Duodenal mucosa (tissue), 2 donors: Measurements from ENCODE around the gene GRM1.

ENCODE experiments used
- H3K27ac ChIP-seq: one replicate; pipeline ENCODE4 v1.7.0; 2013; ENCODE audit warnings: low read depth, low read length
- H3K27me3 ChIP-seq, 2 donors: one replicate each; pipeline ENCODE4 v1.7.0; 2013; ENCODE audit warnings: low read length in 2 of 2, control low read depth in 1 of 2; ENCODE audit not compliant: insufficient read depth in 2 of 2, control insufficient read depth in 1 of 2
- H3K36me3 ChIP-seq, 2 donors: one replicate each; pipeline ENCODE4 v1.7.0; 2013; ENCODE audit warnings: low read length in 2 of 2, control low read depth in 1 of 2; ENCODE audit not compliant: insufficient read depth in 2 of 2, control insufficient read depth in 1 of 2
- H3K4me1 ChIP-seq, 2 donors: one replicate each; pipeline ENCODE4 v1.7.0; 2013; ENCODE audit warnings: low read length in 2 of 2, control low read depth in 1 of 2; ENCODE audit not compliant: insufficient read depth in 2 of 2, control insufficient read depth in 1 of 2
- H3K4me3 ChIP-seq, 2 donors: one replicate each; pipeline ENCODE4 v1.7.0; 2013; ENCODE audit warnings: low read length in 2 of 2, low read depth in 1 of 2
- H3K9ac ChIP-seq, 2 donors: one replicate each; pipeline ENCODE4 v1.7.0; 2013; ENCODE audit warnings: low read length in 2 of 2, low read depth in 1 of 2
- H3K9me3 ChIP-seq, 2 donors: one replicate each; pipeline ENCODE4 v1.7.0; 2013; ENCODE audit warnings: low read length in 2 of 2, control low read depth in 1 of 2; ENCODE audit not compliant: control insufficient read depth in 1 of 2

GRM1 gene

GRCh38 chr6:146092961-146093686 lies 64.3 kb downstream of the GRM1 start:
- H3K36me3 ChIP-seq = no peaks in the 10 kb centered on the region
- H3K4me3 ChIP-seq = no peak overlapping the region
- no peaks in the 10 kb centered on the region for H3K27me3 ChIP-seq
- H3K27ac ChIP-seq = no peak overlapping the region
- H3K9ac ChIP-seq = no peak overlapping the region
- H3K4me1 ChIP-seq = no peaks in the 10 kb centered on the region
- no peaks in the 10 kb centered on the region for H3K9me3 ChIP-seq

DNA sequence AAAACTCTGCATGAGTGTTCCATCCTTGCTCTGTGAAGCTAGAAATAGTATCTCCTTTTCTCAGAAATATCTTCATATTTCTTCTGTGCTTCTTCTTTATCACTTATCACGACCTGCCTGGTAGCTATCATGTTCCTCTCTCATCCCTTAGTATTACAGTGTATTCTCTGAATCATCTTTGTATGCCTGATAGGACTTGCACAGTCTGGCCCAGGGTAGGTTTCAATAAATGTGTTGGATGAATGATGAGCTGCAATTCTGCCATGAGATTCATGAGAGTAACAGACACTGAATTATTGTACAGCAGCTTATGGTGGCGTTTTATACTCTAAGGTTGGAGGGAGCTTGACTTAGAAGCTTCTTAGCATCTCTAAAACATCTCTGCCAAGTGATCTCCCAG lies 66.6 kb downstream of the GRM1 start:
- H3K4me3 ChIP-seq = no peak overlapping the region

DNA sequence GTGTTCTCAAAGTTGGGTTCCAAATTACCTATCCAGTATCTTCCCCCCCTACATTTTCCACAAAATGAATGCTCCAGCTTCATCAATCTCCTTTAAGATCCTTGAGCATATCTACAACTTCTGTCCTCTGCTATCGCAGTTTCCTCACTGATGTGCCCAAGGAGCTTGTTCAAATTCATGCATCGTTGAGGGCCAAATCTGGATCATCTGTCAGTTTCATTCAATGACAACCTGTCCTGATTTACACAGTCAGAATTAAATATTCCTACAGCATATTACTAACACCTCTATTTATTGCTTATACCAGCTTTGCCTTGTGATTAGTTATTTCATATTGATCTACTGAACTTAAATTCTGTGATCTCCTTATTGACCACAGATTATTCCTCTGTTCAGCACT lies 68.7 kb downstream of the GRM1 start:
- Histone ChIP-seq H3K27ac (no peak overlapping the region), H3K9ac (no peak overlapping the region), H3K36me3 (no peaks in the 10 kb centered on the region), H3K9me3 (no peaks in the 10 kb centered on the region), H3K4me1 (no peaks in the 10 kb centered on the region), H3K4me3 (no peak overlapping the region), H3K27me3 (no peaks in the 10 kb centered on the region)

More for the DNA sequence above, 66.6 kb downstream of the GRM1 start:
- no peaks in the 10 kb centered on the region for H3K36me3 ChIP-seq
- no peaks in the 10 kb centered on the region for H3K27me3 ChIP-seq
- H3K9me3 ChIP-seq = no peaks in the 10 kb centered on the region
- H3K27ac ChIP-seq = no peak overlapping the region
- H3K9ac ChIP-seq = no peak overlapping the region
- H3K4me1 ChIP-seq = no peaks in the 10 kb centered on the region

DNA sequence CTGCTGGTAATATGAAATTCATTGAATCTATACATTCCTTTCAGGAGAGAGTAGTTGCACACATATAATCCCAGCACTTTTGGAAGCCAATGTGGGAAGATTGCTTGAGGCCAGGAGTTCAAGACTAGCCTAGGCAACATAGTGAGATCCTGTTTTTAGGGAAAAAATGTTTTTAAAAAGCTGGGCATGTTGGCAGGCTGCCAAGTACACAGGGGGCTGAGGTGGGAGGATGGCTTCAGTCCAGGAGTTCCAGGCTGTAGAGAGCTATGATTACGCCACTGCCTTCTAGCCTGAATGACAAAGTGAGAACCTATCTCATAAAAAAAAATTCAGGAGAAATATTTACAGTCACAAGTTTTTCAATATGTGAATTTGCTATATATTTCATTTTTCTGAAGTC lies 71.9 kb downstream of the GRM1 start:
- Histone ChIP-seq H3K27me3 (no peaks in the 10 kb centered on the region), H3K9me3 (no peaks in the 10 kb centered on the region), H3K36me3 (no peaks in the 10 kb centered on the region), H3K4me1 (no peaks in the 10 kb centered on the region), H3K9ac (no peak overlapping the region), H3K4me3 (no peak overlapping the region), H3K27ac (no peak overlapping the region)

DNA sequence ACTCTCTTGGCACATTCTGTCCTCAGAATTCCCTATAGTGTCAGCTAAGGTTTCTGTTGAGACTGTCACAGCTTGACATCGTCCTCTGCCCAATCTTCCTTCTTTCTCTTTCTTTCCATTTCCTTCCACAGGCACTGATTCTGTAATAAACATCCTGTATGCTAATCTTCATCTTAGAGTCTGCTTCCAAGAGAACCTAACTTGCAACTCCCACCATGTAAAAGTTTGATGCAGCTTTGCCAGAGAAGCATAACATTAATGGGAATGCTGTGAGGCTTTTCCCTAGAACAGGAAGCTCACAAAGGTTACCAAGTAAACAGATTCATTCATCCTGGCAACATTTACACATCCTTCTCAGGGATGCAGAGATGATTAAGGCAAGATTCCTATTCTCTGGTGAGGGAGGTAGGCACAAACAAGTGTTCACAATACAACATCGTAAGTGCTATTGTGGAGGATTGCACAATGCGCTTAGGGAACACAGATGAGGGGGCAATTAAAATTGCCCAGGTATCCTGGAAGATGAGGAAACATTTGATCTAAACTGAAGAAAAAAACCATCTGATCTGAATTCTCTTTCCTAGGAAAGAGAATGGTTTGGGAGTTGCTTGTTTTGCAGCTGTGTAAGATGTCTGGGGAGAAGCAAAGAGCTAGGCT lies 74.7 kb downstream of the GRM1 start:
- H3K27ac ChIP-seq = no peak overlapping the region
- H3K9ac ChIP-seq = no peak overlapping the region
- H3K9me3 ChIP-seq = no peaks in the 10 kb centered on the region
- no peak overlapping the region for H3K4me3 ChIP-seq
- no peaks in the 10 kb centered on the region for H3K27me3 ChIP-seq
- no peaks in the 10 kb centered on the region for H3K36me3 ChIP-seq
- H3K4me1 ChIP-seq = no peaks in the 10 kb centered on the region

DNA sequence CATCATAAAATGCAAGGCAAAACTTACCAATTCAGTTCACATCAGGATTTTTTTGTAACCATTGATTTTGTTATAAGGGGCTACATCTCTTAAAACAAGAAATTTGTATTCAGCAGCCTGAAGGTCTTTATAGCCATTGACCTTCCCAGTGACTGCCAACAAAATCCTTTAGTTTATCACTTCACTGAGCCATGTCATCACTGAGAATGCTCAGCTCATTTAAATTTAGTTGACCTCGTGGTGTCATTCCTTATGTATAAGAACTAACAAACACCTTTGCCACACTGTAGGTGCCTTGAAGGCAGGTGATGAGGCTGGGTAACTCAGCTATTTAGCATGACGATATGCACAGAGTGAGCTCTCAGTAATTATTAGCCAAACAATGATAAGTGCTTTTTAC lies 77.7 kb downstream of the GRM1 start:
- Histone ChIP-seq H3K27me3 (no peaks in the 10 kb centered on the region), H3K36me3 (no peaks in the 10 kb centered on the region), H3K27ac (no peak overlapping the region), H3K4me3 (no peak overlapping the region), H3K9ac (no peak overlapping the region), H3K9me3 (no peaks in the 10 kb centered on the region), H3K4me1 (no peaks in the 10 kb centered on the region)

DNA sequence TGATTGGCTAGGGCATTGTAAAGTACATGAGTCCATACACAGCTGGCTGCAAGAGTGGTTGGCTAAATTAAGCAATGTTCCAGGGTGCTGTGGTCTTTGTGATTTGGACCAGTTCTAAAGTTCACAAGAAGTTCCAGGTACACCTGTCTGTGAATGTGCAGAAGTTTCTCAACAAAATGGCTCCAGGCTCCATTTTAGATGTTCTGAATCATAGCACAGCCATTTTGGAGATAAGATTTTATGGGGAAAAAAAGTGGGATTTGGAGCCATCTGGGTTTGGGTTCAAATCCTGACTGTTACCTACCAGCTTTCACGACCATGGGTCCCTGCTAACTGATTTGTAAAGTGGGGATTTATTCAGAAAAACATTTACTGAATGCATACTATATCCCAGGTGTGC lies 82.1 kb downstream of the GRM1 start:
- Histone ChIP-seq H3K4me3 (no peak overlapping the region), H3K27me3 (no peaks in the 10 kb centered on the region), H3K9ac (no peak overlapping the region), H3K27ac (no peak overlapping the region), H3K4me1 (no peaks in the 10 kb centered on the region), H3K9me3 (no peaks in the 10 kb centered on the region), H3K36me3 (no peaks in the 10 kb centered on the region)

DNA sequence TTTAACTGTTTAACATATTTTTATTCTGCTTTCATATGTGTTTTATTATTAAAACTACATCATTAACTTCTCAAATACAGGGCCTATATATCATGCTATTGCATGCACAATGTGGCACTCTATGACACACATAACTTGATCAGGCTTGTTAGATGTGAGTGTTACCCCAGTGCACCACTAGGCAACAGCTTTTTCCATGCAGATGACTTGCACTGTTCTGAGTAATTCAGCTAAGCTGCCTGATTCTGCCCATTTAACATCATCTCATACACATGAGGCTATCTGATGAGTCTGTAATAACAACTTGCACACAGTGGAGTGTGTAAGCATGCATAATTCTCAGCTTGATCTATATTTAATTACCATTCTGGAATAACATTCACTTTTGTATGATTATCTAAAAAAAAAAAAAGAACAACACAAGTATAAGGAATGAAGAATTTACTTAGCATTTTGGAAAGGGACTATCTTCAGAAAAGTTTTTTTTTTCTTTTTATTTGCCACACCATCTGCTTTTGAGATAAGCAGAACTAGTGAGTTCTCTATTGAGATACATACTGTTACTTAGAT lies 83.1 kb downstream of the GRM1 start:
- H3K9ac ChIP-seq = no peak overlapping the region
- no peaks in the 10 kb centered on the region for H3K9me3 ChIP-seq
- H3K4me1 ChIP-seq = no peaks in the 10 kb centered on the region
- H3K36me3 ChIP-seq = no peaks in the 10 kb centered on the region
- no peak overlapping the region for H3K4me3 ChIP-seq
- no peak overlapping the region for H3K27ac ChIP-seq
- no peaks in the 10 kb centered on the region for H3K27me3 ChIP-seq

GRCh38 chr6:146113084-146113623 lies 84.3 kb downstream of the GRM1 start:
- no peaks in the 10 kb centered on the region for H3K9me3 ChIP-seq
- H3K27ac ChIP-seq = no peak overlapping the region
- H3K27me3 ChIP-seq = no peaks in the 10 kb centered on the region
- H3K36me3 ChIP-seq = no peaks in the 10 kb centered on the region
- H3K4me3 ChIP-seq = no peak overlapping the region
- H3K9ac ChIP-seq = no peak overlapping the region
- H3K4me1 ChIP-seq = no peaks in the 10 kb centered on the region

- no peaks in the 10 kb centered on the region for H3K27me3 ChIP-seq
- no peaks in the 10 kb centered on the region for H3K4me1 ChIP-seq
- no peaks in the 10 kb centered on the region for H3K36me3 ChIP-seq
- no peak overlapping the region for H3K4me3 ChIP-seq
- H3K9me3 ChIP-seq = no peaks in the 10 kb centered on the region
- no peak overlapping the region for H3K9ac ChIP-seq
- H3K27ac ChIP-seq = no peak overlapping the region
Measured at GRCh38 chr6:146123616-146124015, 94.8 kb downstream of the GRM1 start.
